Activated CD8-positive, alpha-beta T cell treated with anti-CD3 and anti-CD28 coated beads for 36 hours (primary cell): ENCODE results near the gene IL21R. TPM values are rescaled to one million over a fixed set of nuclear protein-coding genes. Genes with fewer than 3 reads are reported as not detected.
A peak's percentile ranks its signal among the peaks of the same experiment; 100 is the strongest.
"Not testable (repeated sequence)": the region's sequence is repeated elsewhere in the genome, so short reads cannot be mapped to it uniquely, and the experiment has no call there.

Source experiments
- ATAC-seq: fragments of 200-7000 bp; cut with Tn5 transposase; one replicate; pipeline ENCODE4 v1.10.0; 2021; ENCODE audit warnings: mild to moderate bottlenecking, moderate library complexity
- CTCF ChIA-PET: fragments of 350-600 bp; sonication (Branson Sonifier 250); formaldehyde crosslinking; loops from one replicate; lab custom pipeline; 2021; ENCODE audit warnings: antibody characterized with exemption; lab: Charles Lee
- POLR2A ChIA-PET: fragments of 350-600 bp; sonication (Branson Sonifier 250); formaldehyde crosslinking; loops from one replicate; lab custom pipeline; 2021; ENCODE audit warnings: antibody characterized with exemption; lab: Charles Lee
- DNase-seq: peaks from one replicate; pipeline ENCODE4 v3.0.0-alpha.2; 2020
- H3K27ac Mint-ChIP-seq: one replicate; pipeline ENCODE4 v1.8.0; 2021; ENCODE audit warnings: mild to moderate bottlenecking, mixed read lengths
- H3K27me3 Mint-ChIP-seq: one replicate; pipeline ENCODE4 v1.8.0; 2021; ENCODE audit warnings: mixed read lengths
- H3K36me3 Mint-ChIP-seq: one replicate; pipeline ENCODE4 v1.8.0; 2021; ENCODE audit warnings: low read depth, mixed read lengths
- H3K4me1 Mint-ChIP-seq: one replicate; pipeline ENCODE4 v1.8.0; 2021; ENCODE audit warnings: low read depth, mixed read lengths
- H3K4me3 Mint-ChIP-seq: one replicate; pipeline ENCODE4 v1.8.0; 2021; ENCODE audit warnings: mild to moderate bottlenecking, moderate library complexity, mixed read lengths
- H3K9me3 Mint-ChIP-seq: one replicate; pipeline ENCODE4 v1.8.0; 2021; ENCODE audit warnings: mixed read lengths
- CTCF ChIP-seq: fragments of 200-600 bp; IDR thresholded peaks from one replicate; pipeline ENCODE4 v1.8.0; 2022; ENCODE audit warnings: antibody characterized with exemption, mild to moderate bottlenecking
- intact Hi-C: fragments of 100-400 bp; cut with micrococcal nuclease; formaldehyde crosslinking; loops from one replicate; pipeline ENCODE4 v1.10.0; 2022
- total RNA-seq, 2 experiments: library from RNA; stranded (reverse); gene quantifications; one replicate each; pipeline ENCODE4 v1.2.3, GENCODE V29; 2021

The IL21R gene
- total RNA-seq, 2 experiments from 2014 or later = 95.6 to 97.2 TPM

GRCh38 chr16:27406511-27407128 is 4.6 kb downstream of the IL21R start:
- CTCF ChIA-PET = interaction anchor here (1.0 to 9.3 kb wide), 10 partner anchors 9 to 227 kb away, joined by 3 to 92 read pairs (median 4); no protein-coding TSS in a partner anchor
- H3K27me3 Mint-ChIP-seq = no peaks in the 10 kb centered on the region
- no peak for TF ChIP-seq CTCF
- intact Hi-C loops = loop anchor here (2.0 kb wide), 1 partner anchor 40 kb away; no protein-coding TSS in a partner anchor
- peaks cover 52% of the 10 kb centered on the region for H3K4me1 Mint-ChIP-seq
- peak overlapping the region; percentile 99 for H3K4me3 Mint-ChIP-seq
- peaks cover 5% of the 10 kb centered on the region for H3K9me3 Mint-ChIP-seq
- peak overlapping the region; percentile 96 for H3K27ac Mint-ChIP-seq
- ATAC-seq (no peak), DNase-seq (peak; percentile 53)
- POLR2A ChIA-PET = interaction anchor here (0.7 to 10.5 kb wide), 22 partner anchors 8 to 733 kb away, joined by 3 to 168 read pairs (median 8); partner anchors contain the start of gene IL4R
- H3K36me3 Mint-ChIP-seq = peaks cover 89% of the 10 kb centered on the region

DNA sequence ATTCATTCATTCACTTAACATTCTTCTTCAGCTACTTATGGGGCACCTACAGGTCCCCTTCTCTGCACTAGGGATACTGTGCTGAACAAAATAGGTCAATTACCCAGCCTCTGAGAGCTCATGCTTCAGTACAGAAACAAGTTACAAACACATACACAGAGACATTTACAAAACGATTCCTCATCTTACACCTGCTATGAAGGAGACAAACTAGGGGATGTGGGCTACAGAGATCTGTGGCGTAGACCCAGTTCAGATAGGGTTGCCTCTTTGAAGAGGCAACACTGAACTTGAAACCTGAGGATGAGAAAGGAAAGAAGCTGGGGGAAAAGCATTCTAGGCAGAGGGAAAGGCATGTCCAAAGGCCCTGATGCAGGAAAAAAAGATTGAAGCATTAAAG is 5.2 kb downstream of the IL21R start:
- Mint-ChIP-seq H3K36me3 (peaks cover 93% of the 10 kb centered on the region), H3K9me3 (peaks cover 10% of the 10 kb centered on the region), H3K4me3 (peak overlapping the region; percentile 99), H3K27ac (peak overlapping the region; percentile 96), H3K27me3 (no peaks in the 10 kb centered on the region), H3K4me1 (peaks cover 55% of the 10 kb centered on the region)
- no peak for TF ChIP-seq CTCF
- intact Hi-C loops = loop anchor here (2.0 kb wide), 1 partner anchor 40 kb away; no protein-coding TSS in a partner anchor
- ChIA-PET POLR2A (interaction anchor here (0.6 to 10.5 kb wide), 25 partner anchors 9 to 732 kb away, joined by 3 to 168 read pairs (median 6); partner anchors contain the start of gene IL4R), CTCF (interaction anchor here (1.0 to 9.3 kb wide), 12 partner anchors 8 to 227 kb away, joined by 3 to 92 read pairs (median 4); partner anchors contain the start of gene KATNIP)
- no peak for DNase-seq
- ATAC-seq = no peak

DNA sequence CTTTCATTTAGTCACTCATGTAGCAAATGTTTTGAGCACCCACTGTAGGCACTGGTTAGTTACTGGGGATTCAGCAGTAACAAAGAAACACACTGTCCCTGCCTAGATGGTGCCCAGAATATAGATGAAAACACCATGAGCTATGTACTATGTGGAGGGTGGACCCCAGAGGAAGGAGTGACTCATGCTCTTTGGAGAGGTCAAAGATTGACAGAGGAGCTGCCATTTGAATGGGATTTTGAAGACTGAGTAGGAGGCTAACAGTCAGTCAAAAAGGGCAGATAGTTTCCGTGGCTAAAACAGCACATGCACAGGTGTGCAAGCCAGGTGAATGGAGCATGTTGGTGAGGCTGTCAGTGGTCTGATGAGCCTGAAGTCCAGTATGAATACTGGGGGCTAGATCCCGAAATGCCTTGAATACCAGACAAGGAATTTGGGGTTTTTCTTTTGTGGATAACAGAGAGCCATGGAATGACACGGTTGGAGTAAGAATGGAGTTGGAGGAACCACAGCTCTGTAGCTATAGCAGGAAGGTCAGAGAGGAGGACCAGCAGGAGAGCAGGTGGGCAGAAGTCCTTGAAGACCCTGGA is 6.1 kb downstream of the IL21R start:
- Mint-ChIP-seq H3K4me3 (peak overlapping the region; percentile 99), H3K27ac (peak overlapping the region; percentile 96), H3K9me3 (peaks cover 15% of the 10 kb centered on the region), H3K4me1 (peaks cover 65% of the 10 kb centered on the region), H3K36me3 (peaks cover 94% of the 10 kb centered on the region), H3K27me3 (no peaks in the 10 kb centered on the region)
- TF ChIP-seq CTCF = no peak
- DNase-seq (peak; percentile 86), ATAC-seq (peak; percentile 72)
- intact Hi-C loops = loop anchor here (2.0 kb wide), 2 partner anchors 19 to 43 kb away; no protein-coding TSS in a partner anchor
- ChIA-PET POLR2A (interaction anchor here (0.8 to 10.5 kb wide), 20 partner anchors 10 to 234 kb away, joined by 3 to 168 read pairs (median 8); partner anchors contain the start of gene IL4R), CTCF (interaction anchor here (0.8 to 9.3 kb wide), 10 partner anchors 11 to 228 kb away, joined by 3 to 92 read pairs (median 4); partner anchors contain the start of gene KATNIP)

DNA sequence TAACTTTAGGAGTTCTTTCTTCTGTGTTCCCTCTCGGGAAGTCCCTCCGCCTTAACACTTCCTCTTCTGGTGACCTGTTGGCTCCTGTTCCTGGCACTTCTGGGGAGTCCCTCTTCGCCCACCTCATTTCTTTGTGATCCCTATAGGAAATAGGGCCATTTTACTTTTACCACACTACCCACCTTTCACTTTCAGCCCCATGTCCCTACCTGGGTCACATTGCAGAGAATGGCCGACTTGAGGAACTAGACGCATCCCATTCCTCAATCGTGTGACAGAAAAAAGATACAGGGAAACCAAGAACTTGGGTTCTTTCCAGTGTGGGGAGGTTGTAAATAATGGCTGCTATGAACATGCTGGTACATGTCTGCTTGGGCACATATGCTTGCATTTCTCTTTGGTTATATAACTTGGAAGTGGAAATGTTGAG is 6.6 kb downstream of the IL21R start:
- Mint-ChIP-seq H3K36me3 (peaks cover 94% of the 10 kb centered on the region), H3K27ac (peak overlapping the region; percentile 96), H3K4me3 (peak overlapping the region; percentile 99), H3K4me1 (peaks cover 70% of the 10 kb centered on the region), H3K9me3 (peaks cover 15% of the 10 kb centered on the region), H3K27me3 (no peaks in the 10 kb centered on the region)
- ChIA-PET POLR2A (interaction anchor here (0.8 to 10.5 kb wide), 14 partner anchors 10 to 177 kb away, joined by 3 to 168 read pairs (median 34); partner anchors contain the start of gene IL4R), CTCF (interaction anchor here (0.8 to 9.3 kb wide), 8 partner anchors 11 to 229 kb away, joined by 3 to 92 read pairs (median 4); no protein-coding TSS in a partner anchor)
- intact Hi-C loops = loop anchor here (2.0 kb wide), 2 partner anchors 18 to 42 kb away; no protein-coding TSS in a partner anchor
- ATAC-seq (peak; percentile 1), DNase-seq (peak; percentile 41)
- TF ChIP-seq CTCF = no peak

- Mint-ChIP-seq H3K4me3 (peak overlapping the region; percentile 59), H3K4me1 (peaks cover 80% of the 10 kb centered on the region), H3K36me3 (peaks cover 91% of the 10 kb centered on the region), H3K27ac (peak overlapping the region; percentile 71), H3K9me3 (peaks cover 17% of the 10 kb centered on the region)
- H3K27me3 Mint-ChIP-seq, DNase-seq, CTCF ChIA-PET, ATAC-seq: not testable (repeated sequence)
- POLR2A ChIA-PET = interaction anchor here (0.7 to 1.8 kb wide), 5 partner anchors 13 to 45 kb away, joined by 3 to 5 read pairs (median 5); no protein-coding TSS in a partner anchor
- intact Hi-C loops = loop anchor here (2.0 kb wide), 2 partner anchors 17 to 41 kb away; no protein-coding TSS in a partner anchor
These were observed 8.0 kb downstream of the IL21R start for GRCh38 chr16:27409958-27410357.
